ENCODE data around the gene ATAD1. TPM values are rescaled to one million over a fixed set of nuclear protein-coding genes. Genes with fewer than 3 reads are reported as not detected.

ATAD1 gene
- total and polyA plus RNA-seq, 2 donors (not counting 1 experiment from before 2014, with no cell fraction given), result 34.7 to 49.0 TPM

- no peak overlapping the region for H3K9ac ChIP-seq (ENCODE audit: insufficient read depth, low read length)
- H4K20me1 ChIP-seq (ENCODE audit: control insufficient read depth, extremely low read depth, insufficient read depth, low read length), result no peaks in the 10 kb centered on the region
- no peaks in the 10 kb centered on the region for H3K79me2 ChIP-seq (ENCODE audit: control insufficient read depth, insufficient read depth, low read length)
- TF ChIP-seq EZH2 (IDR thresholded peaks at IDR 0.05; ENCODE audit: low read length, missing control alignments) (no peak), CTCF (conservative IDR thresholded peaks at IDR 0.05 in 1 of 2, IDR thresholded peaks at IDR 0.05 in 1 of 2; ENCODE audit: low read depth in 1 of 2, low read length in 2 of 2) (no peak)
- H3K27ac ChIP-seq (ENCODE audit: insufficient read depth, low read length), result no peak overlapping the region
- H3K4me2 ChIP-seq (ENCODE audit: extremely low read depth, insufficient read depth, low read length), result no peak overlapping the region
- H3K4me3 ChIP-seq (replicated peaks in 1 of 4; ENCODE audit: control extremely low read depth in 1 of 4, insufficient read depth in 1 of 4, low read depth in 3 of 4, low read length in 4 of 4), result no peak overlapping the region
- no peaks in the 10 kb centered on the region for H3K9me3 ChIP-seq (ENCODE audit: control insufficient read depth, insufficient read depth, low read depth, low read length)
- peak; percentile 87 to 94 for DNase-seq (ENCODE audit: low read depth in 2 of 2)
- no peaks in the 10 kb centered on the region for H3K36me3 ChIP-seq (ENCODE audit: control insufficient read depth, insufficient read depth, low read length)
- H2AFZ ChIP-seq (ENCODE audit: low read length), result no peak overlapping the region
- H3K4me1 ChIP-seq (ENCODE audit: control insufficient read depth, extremely low read depth, insufficient read depth, low read length), result peaks cover 2% of the 10 kb centered on the region
- H3K27me3 ChIP-seq (ENCODE audit: control insufficient read depth, insufficient read depth, low read length), result no peaks in the 10 kb centered on the region
These were observed 28.0 kb upstream of the ATAD1 start for GRCh38 chr10:87846023-87846422.

- Histone ChIP-seq H4K20me1 (ENCODE audit: control insufficient read depth, extremely low read depth, insufficient read depth, low read length) (no peaks in the 10 kb centered on the region), H3K27me3 (ENCODE audit: control insufficient read depth, insufficient read depth, low read length) (no peaks in the 10 kb centered on the region), H3K79me2 (ENCODE audit: control insufficient read depth, insufficient read depth, low read length) (no peaks in the 10 kb centered on the region), H3K9me3 (ENCODE audit: control insufficient read depth, insufficient read depth, low read depth, low read length) (no peaks in the 10 kb centered on the region), H3K4me1 (ENCODE audit: control insufficient read depth, extremely low read depth, insufficient read depth, low read length) (peaks cover 2% of the 10 kb centered on the region), H3K9ac (ENCODE audit: insufficient read depth, low read length) (no peak overlapping the region), H3K4me3 (replicated peaks in 1 of 4; ENCODE audit: control extremely low read depth in 1 of 4, insufficient read depth in 1 of 4, low read depth in 3 of 4, low read length in 4 of 4) (no peak overlapping the region), H3K4me2 (ENCODE audit: extremely low read depth, insufficient read depth, low read length) (no peak overlapping the region), H3K36me3 (ENCODE audit: control insufficient read depth, insufficient read depth, low read length) (no peaks in the 10 kb centered on the region), H3K27ac (ENCODE audit: insufficient read depth, low read length) (peak overlapping the region; percentile 33), H2AFZ (ENCODE audit: low read length) (no peak overlapping the region)
- TF ChIP-seq EZH2 (IDR thresholded peaks at IDR 0.05; ENCODE audit: low read length, missing control alignments), result no peak
- TF ChIP-seq CTCF (conservative IDR thresholded peaks at IDR 0.05 in 1 of 2, IDR thresholded peaks at IDR 0.05 in 1 of 2; ENCODE audit: low read depth in 1 of 2, low read length in 2 of 2), result no peak
- peak in 1 of 2 donors; percentile 14 for DNase-seq (ENCODE audit: low read depth in 2 of 2)
These were observed 27.6 kb upstream of the ATAD1 start for GRCh38 chr10:87845624-87845998.

GRCh38 chr10:87844837-87845623 is 27.0 kb upstream of the ATAD1 start:
- H3K4me2 ChIP-seq (ENCODE audit: extremely low read depth, insufficient read depth, low read length), result no peak overlapping the region
- peak; percentile 72 to 77 for DNase-seq (ENCODE audit: low read depth in 2 of 2)

More at GRCh38 chr10:87844837-87845623, 27.0 kb upstream of the ATAD1 start:
- Histone ChIP-seq H3K9me3 (ENCODE audit: control insufficient read depth, insufficient read depth, low read depth, low read length) (no peaks in the 10 kb centered on the region), H4K20me1 (ENCODE audit: control insufficient read depth, extremely low read depth, insufficient read depth, low read length) (no peaks in the 10 kb centered on the region), H3K36me3 (ENCODE audit: control insufficient read depth, insufficient read depth, low read length) (no peaks in the 10 kb centered on the region), H3K27me3 (ENCODE audit: control insufficient read depth, insufficient read depth, low read length) (no peaks in the 10 kb centered on the region), H3K79me2 (ENCODE audit: control insufficient read depth, insufficient read depth, low read length) (no peaks in the 10 kb centered on the region), H3K9ac (ENCODE audit: insufficient read depth, low read length) (no peak overlapping the region), H3K4me1 (ENCODE audit: control insufficient read depth, extremely low read depth, insufficient read depth, low read length) (peaks cover 2% of the 10 kb centered on the region), H3K4me3 (replicated peaks in 1 of 4; ENCODE audit: control extremely low read depth in 1 of 4, insufficient read depth in 1 of 4, low read depth in 3 of 4, low read length in 4 of 4) (no peak overlapping the region), H2AFZ (ENCODE audit: low read length) (no peak overlapping the region), H3K27ac (ENCODE audit: insufficient read depth, low read length) (no peak overlapping the region)
- TF ChIP-seq EZH2 (IDR thresholded peaks at IDR 0.05; ENCODE audit: low read length, missing control alignments) (no peak), CTCF (conservative IDR thresholded peaks at IDR 0.05 in 1 of 2, IDR thresholded peaks at IDR 0.05 in 1 of 2; ENCODE audit: low read depth in 1 of 2, low read length in 2 of 2) (no peak)

Data from fibroblast of lung (primary cell).